H9 (cell line): Measurements from ENCODE around the gene VIP. TPM values are rescaled to one million over a fixed set of nuclear protein-coding genes. Genes with fewer than 3 reads are reported as not detected.

Source experiments
- DNase-seq: peaks from one replicate; pipeline ENCODE4 v3.0.0-alpha.2; 2017
- H2AFZ ChIP-seq: one replicate; pipeline ENCODE4 v1.6.1; 2013; ENCODE audit warnings: mild to moderate bottlenecking, low read length, control low read depth, moderate library complexity
- H2AK5ac ChIP-seq: 2 replicates; pipeline ENCODE4 v1.6.1; 2013; ENCODE audit warnings: low read length, control low read depth, mixed read lengths; ENCODE audit not compliant: insufficient read length
- H2BK120ac ChIP-seq: one replicate; pipeline ENCODE4 v1.6.1; 2013; ENCODE audit warnings: low read depth, mild to moderate bottlenecking, low read length, control low read depth, inconsistent platforms; ENCODE audit not compliant: poor library complexity, severe bottlenecking
- H2BK12ac ChIP-seq: 2 replicates; pipeline ENCODE4 v1.6.1; 2013; ENCODE audit warnings: low read length, control low read depth, mixed read lengths, low read depth; ENCODE audit not compliant: insufficient read length
- H2BK15ac ChIP-seq: 2 replicates; pipeline ENCODE4 v1.6.1; 2013; ENCODE audit warnings: low read depth, low read length, control low read depth
- H2BK20ac ChIP-seq: one replicate; pipeline ENCODE4 v1.6.1; 2013; ENCODE audit warnings: low read depth, mild to moderate bottlenecking, low read length, control low read depth, inconsistent platforms; ENCODE audit not compliant: poor library complexity, severe bottlenecking
- H2BK5ac ChIP-seq: 2 replicates; pipeline ENCODE4 v1.6.1; 2013; ENCODE audit warnings: low read length, control low read depth, mixed read lengths; ENCODE audit not compliant: insufficient read length
- H3K14ac ChIP-seq: 2 replicates; pipeline ENCODE4 v1.6.1; 2013; ENCODE audit warnings: low read length, control low read depth; ENCODE audit not compliant: insufficient read depth
- H3K18ac ChIP-seq: 2 replicates; pipeline ENCODE4 v1.6.1; 2013; ENCODE audit warnings: low read depth, mild to moderate bottlenecking, mixed read lengths, low read length, control low read depth; ENCODE audit not compliant: insufficient read length
- H3K23ac ChIP-seq: 2 replicates; pipeline ENCODE4 v1.6.1; 2013; ENCODE audit warnings: low read length, control low read depth, mixed read lengths, low read depth; ENCODE audit not compliant: insufficient read length
- H3K23me2 ChIP-seq: 2 replicates; pipeline ENCODE4 v1.6.1; 2013; ENCODE audit warnings: low read depth, mild to moderate bottlenecking, mixed read lengths, low read length, control low read depth; ENCODE audit not compliant: insufficient read length, poor library complexity, severe bottlenecking
- H3K27ac ChIP-seq: 2 replicates; pipeline ENCODE4 v1.5.1; 2013; ENCODE audit warnings: low read length, control low read depth, mixed read lengths, low read depth; ENCODE audit not compliant: insufficient read length
- H3K27me3 ChIP-seq: 2 replicates; pipeline ENCODE4 v1.6.1; 2013; ENCODE audit warnings: low read length, control low read depth, inconsistent platforms; ENCODE audit not compliant: insufficient read depth
- H3K4ac ChIP-seq: 2 replicates; pipeline ENCODE4 v1.6.1; 2013; ENCODE audit warnings: low read depth, mild to moderate bottlenecking, control low read depth, inconsistent platforms, low read length, moderate library complexity
- H3K4me1 ChIP-seq: 2 replicates; pipeline ENCODE4 v1.6.1; 2013; ENCODE audit warnings: low read length, control low read depth, inconsistent platforms; ENCODE audit not compliant: insufficient read depth
- H3K4me2 ChIP-seq: 2 replicates; pipeline ENCODE4 v1.6.1; 2013; ENCODE audit warnings: low read length, control low read depth, mixed read lengths; ENCODE audit not compliant: insufficient read length, insufficient read depth
- H3K56ac ChIP-seq: 2 replicates; pipeline ENCODE4 v1.6.1; 2013; ENCODE audit warnings: low read depth, mild to moderate bottlenecking, mixed read lengths, low read length, control low read depth; ENCODE audit not compliant: insufficient read length
- H3K79me1 ChIP-seq: 2 replicates; pipeline ENCODE4 v1.6.1; 2013; ENCODE audit warnings: low read depth, mild to moderate bottlenecking, moderate library complexity, low read length, control low read depth, inconsistent platforms; ENCODE audit not compliant: insufficient read depth, poor library complexity, severe bottlenecking
- H3K79me2 ChIP-seq: 2 replicates; pipeline ENCODE4 v1.6.1; 2013; ENCODE audit warnings: low read length, control low read depth, inconsistent platforms; ENCODE audit not compliant: insufficient read depth
- H3K9ac ChIP-seq: 2 replicates; pipeline ENCODE4 v1.6.1; 2013; ENCODE audit warnings: low read length, control low read depth, mixed read lengths; ENCODE audit not compliant: insufficient read length; ENCODE audit errors: extremely low read depth
- H3K9me3 ChIP-seq: one replicate; pipeline ENCODE4 v1.6.1; 2013; ENCODE audit warnings: low read depth, low read length, inconsistent platforms; ENCODE audit not compliant: control insufficient read depth
- H3T11ph ChIP-seq: one replicate; pipeline ENCODE4 v1.6.1; 2013; ENCODE audit warnings: mild to moderate bottlenecking, low read length, control low read depth, inconsistent platforms
- H4K20me1 ChIP-seq: one replicate; pipeline ENCODE4 v1.6.1; 2013; ENCODE audit not compliant: control insufficient read depth, insufficient read length, insufficient read depth
- H4K5ac ChIP-seq: 2 replicates; pipeline ENCODE4 v1.6.1; 2013; ENCODE audit warnings: low read depth, mild to moderate bottlenecking, mixed read lengths, low read length, control low read depth; ENCODE audit not compliant: insufficient read length
- H4K8ac ChIP-seq: replicated peaks from 2 replicates; pipeline ENCODE4 v1.6.1; 2013; ENCODE audit warnings: low read length, control low read depth, mixed read lengths, low read depth; ENCODE audit not compliant: insufficient read length
- H4K91ac ChIP-seq: 2 replicates; pipeline ENCODE4 v1.6.1; 2013; ENCODE audit warnings: low read depth, mild to moderate bottlenecking, moderate library complexity, mixed read lengths, low read length, control low read depth; ENCODE audit not compliant: insufficient read length
- H3K27ac Mint-ChIP-seq, 3 experiments: 2 replicates in 2 of 3; 3 replicates in 1 of 3; pipeline ENCODE4 v1.8.0; 2020 to 2021; ENCODE audit warnings: mixed read lengths in 3 of 3, mild to moderate bottlenecking in 1 of 3, moderate library complexity in 1 of 3
- H3K27me3 Mint-ChIP-seq: 2 replicates; pipeline ENCODE4 v1.8.0; 2021; ENCODE audit warnings: low read depth, mild to moderate bottlenecking, moderate library complexity, mixed read lengths
- H3K36me3 Mint-ChIP-seq, 3 experiments: 2 replicates in 2 of 3; 3 replicates in 1 of 3; pipeline ENCODE4 v1.8.0; 2020 to 2021; ENCODE audit warnings: low read depth in 3 of 3, mixed read lengths in 3 of 3; ENCODE audit not compliant: insufficient read depth in 1 of 3
- H3K4me1 Mint-ChIP-seq, 2 experiments: 2 replicates each; pipeline ENCODE4 v1.8.0; 2020; ENCODE audit warnings: mixed read lengths in 2 of 2
- H3K4me3 Mint-ChIP-seq, 2 experiments: 2 replicates in 1 of 2; 3 replicates in 1 of 2; pipeline ENCODE4 v1.8.0; 2020 to 2021; ENCODE audit warnings: mild to moderate bottlenecking in 2 of 2, mixed read lengths in 2 of 2, moderate library complexity in 1 of 2
- H3K9me3 Mint-ChIP-seq, 2 experiments: 2 replicates in 1 of 2; 3 replicates in 1 of 2; pipeline ENCODE4 v1.8.0; 2020; ENCODE audit warnings: mild to moderate bottlenecking in 2 of 2, mixed read lengths in 2 of 2, moderate library complexity in 1 of 2
- WGBS: extraction: QIAGEN DNeasy Blood & Tissue Kit; methylation state at CpG from one replicate; pipeline ENCODE4 v1.1.7; 2013; ENCODE audit warnings: missing lambda C conversion rate, low lambda C conversion rate, mixed read lengths; ENCODE audit not compliant: insufficient read length; ENCODE audit errors: extremely low coverage; 5-methylcytosine and 5-hydroxymethylcytosine counted together
- total RNA-seq: library from RNA; stranded (reverse); gene quantifications from 2 replicates; pipeline ENCODE4 v1.2.1, GENCODE V29; 2021
- TF ChIP-seq, protein P1 (sequence below): fragments of 200-600 bp; sonication (generic); conservative IDR thresholded peaks from 3 replicates; pipeline ENCODE4 v1.8.0; 2021; ENCODE audit warnings: antibody characterized with exemption, mild to moderate bottlenecking

Gene VIP
- total RNA-seq, 1 experiment from 2014 or later, result not detected

DNA sequence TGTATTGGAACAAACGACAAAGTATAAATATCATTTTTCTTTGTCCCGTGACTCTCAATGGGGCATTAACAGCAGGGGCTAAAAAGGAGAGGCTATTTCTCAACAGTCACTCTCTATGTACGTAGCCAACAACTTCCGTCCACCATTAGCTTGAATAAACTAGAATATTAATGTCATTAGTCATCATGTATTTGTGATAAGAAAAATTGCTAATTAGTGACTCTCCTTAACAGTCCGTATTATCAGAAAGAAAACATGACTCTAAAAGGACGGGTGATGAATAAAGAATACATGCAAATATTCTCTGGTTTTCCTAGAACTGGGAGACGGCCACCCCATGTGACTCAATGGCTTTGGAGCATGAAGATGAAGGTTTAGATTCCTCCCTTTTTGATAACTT lies 18.6 kb downstream of the VIP start:
- Mint-ChIP-seq H3K9me3 (no peaks in the 10 kb centered on the region), H3K4me3 (no peak overlapping the region), H3K27me3 (no peaks in the 10 kb centered on the region), H3K4me1 (no peaks in the 10 kb centered on the region), H3K36me3 (no peaks in the 10 kb centered on the region), H3K27ac (no peak overlapping the region)
- H2BK12ac ChIP-seq, result no peak overlapping the region
- DNase-seq, result no peak
- H4K20me1 ChIP-seq, result no peaks in the 10 kb centered on the region
- H3K27ac ChIP-seq, result no peak overlapping the region
- H3K23ac ChIP-seq, result no peak overlapping the region
- H3K23me2 ChIP-seq, result no peaks in the 10 kb centered on the region
- no peak overlapping the region for H3K9ac ChIP-seq
- no peak overlapping the region for H3K18ac ChIP-seq
- H3K4ac ChIP-seq, result no peak overlapping the region
- H4K8ac ChIP-seq, result no peak overlapping the region
- no peak overlapping the region for H3K56ac ChIP-seq
- no peak overlapping the region for H2AFZ ChIP-seq
- H4K5ac ChIP-seq, result no peak overlapping the region
- no peaks in the 10 kb centered on the region for H3K9me3 ChIP-seq
- no peaks in the 10 kb centered on the region for H3K4me1 ChIP-seq
- no peaks in the 10 kb centered on the region for H3K27me3 ChIP-seq
- no peak overlapping the region for H3T11ph ChIP-seq
- no peaks in the 10 kb centered on the region for H3K79me2 ChIP-seq
- no peak overlapping the region for H3K14ac ChIP-seq
- no peak overlapping the region for H2BK120ac ChIP-seq
- no peak overlapping the region for H2BK5ac ChIP-seq
- no CpG with 5 or more reads among the region's 7 CpGs for WGBS
- no peak overlapping the region for H2AK5ac ChIP-seq
- H4K91ac ChIP-seq, result no peak overlapping the region
- TF ChIP-seq, protein P1, sequence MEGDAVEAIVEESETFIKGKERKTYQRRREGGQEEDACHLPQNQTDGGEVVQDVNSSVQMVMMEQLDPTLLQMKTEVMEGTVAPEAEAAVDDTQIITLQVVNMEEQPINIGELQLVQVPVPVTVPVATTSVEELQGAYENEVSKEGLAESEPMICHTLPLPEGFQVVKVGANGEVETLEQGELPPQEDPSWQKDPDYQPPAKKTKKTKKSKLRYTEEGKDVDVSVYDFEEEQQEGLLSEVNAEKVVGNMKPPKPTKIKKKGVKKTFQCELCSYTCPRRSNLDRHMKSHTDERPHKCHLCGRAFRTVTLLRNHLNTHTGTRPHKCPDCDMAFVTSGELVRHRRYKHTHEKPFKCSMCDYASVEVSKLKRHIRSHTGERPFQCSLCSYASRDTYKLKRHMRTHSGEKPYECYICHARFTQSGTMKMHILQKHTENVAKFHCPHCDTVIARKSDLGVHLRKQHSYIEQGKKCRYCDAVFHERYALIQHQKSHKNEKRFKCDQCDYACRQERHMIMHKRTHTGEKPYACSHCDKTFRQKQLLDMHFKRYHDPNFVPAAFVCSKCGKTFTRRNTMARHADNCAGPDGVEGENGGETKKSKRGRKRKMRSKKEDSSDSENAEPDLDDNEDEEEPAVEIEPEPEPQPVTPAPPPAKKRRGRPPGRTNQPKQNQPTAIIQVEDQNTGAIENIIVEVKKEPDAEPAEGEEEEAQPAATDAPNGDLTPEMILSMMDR, result no peak
- H3K79me1 ChIP-seq, result no peaks in the 10 kb centered on the region
- H2BK20ac ChIP-seq, result no peak overlapping the region
- no peak overlapping the region for H2BK15ac ChIP-seq
- no peak overlapping the region for H3K4me2 ChIP-seq
